Endothelial cell of umbilical vein (primary cell): Measurements from ENCODE around the gene PRMT7. TPM values are rescaled to one million over a fixed set of nuclear protein-coding genes. Genes with fewer than 3 reads are reported as not detected.

Experiments
- BruUV-seq: library from RNA; stranded (reverse); fragments of 400-500 nt; replicated peaks from 2 replicates; lab custom pipeline; 2021; lab: Mats Ljungman, UMichigan
- CTCF ChIA-PET: fragments of 300-600, 350-600 bp; sonication (Branson Sonifier 250); formaldehyde crosslinking; loops from one replicate; lab custom pipeline; 2021; ENCODE audit warnings: antibody characterized with exemption, inconsistent platforms; lab: Charles Lee
- POLR2A ChIA-PET: fragments of 300-600, 350-600 bp; sonication (Branson Sonifier 250); formaldehyde crosslinking; loops from one replicate; lab custom pipeline; 2021; ENCODE audit warnings: antibody characterized with exemption, inconsistent platforms; lab: Charles Lee
- DNase-seq: peaks from one replicate; pipeline ENCODE4 v3.0.0-alpha.2; 2011; ENCODE audit warnings: low read depth, low spot score
- FAIRE-seq: peaks from 2 replicates; lab custom pipeline; 2011; peaks lifted over from hg19 to GRCh38; lab: Jason Lieb, UNC
- H2AFZ ChIP-seq: 2 replicates; pipeline ENCODE4 v1.6.0; 2012; ENCODE audit warnings: low read depth, low read length, control low read depth, inconsistent platforms
- H3K27ac ChIP-seq: 2 replicates; pipeline ENCODE4 v1.5.1; 2011; ENCODE audit warnings: low read depth, mild to moderate bottlenecking, control low read depth, low read length, moderate library complexity; ENCODE audit not compliant: insufficient read depth
- H3K27me3 ChIP-seq, 2 experiments: 2 replicates each; pipeline versions ENCODE4 v1.6.0 to v1.6.1; 2011; ENCODE audit warnings: low read length in 2 of 2, mixed read lengths in 1 of 2; ENCODE audit not compliant: control insufficient read depth in 2 of 2, insufficient read depth in 2 of 2
- H3K36me3 ChIP-seq, 2 experiments: 2 replicates in 1 of 2; 3 replicates in 1 of 2; pipeline ENCODE4 v1.5.1; 2011; ENCODE audit warnings: low read length in 2 of 2, mild to moderate bottlenecking in 1 of 2, moderate library complexity in 1 of 2; ENCODE audit not compliant: control insufficient read depth in 2 of 2, insufficient read depth in 2 of 2; ENCODE audit errors: extremely low read depth in 1 of 2
- H3K4me1 ChIP-seq: 3 replicates; pipeline ENCODE4 v1.5.1; 2011; ENCODE audit warnings: mild to moderate bottlenecking, low read length; ENCODE audit not compliant: control insufficient read depth, insufficient read depth; ENCODE audit errors: extremely low read depth
- H3K4me2 ChIP-seq: 2 replicates; pipeline ENCODE4 v1.6.1; 2011; ENCODE audit warnings: low read length, control low read depth, mixed read lengths; ENCODE audit not compliant: insufficient read depth
- H3K4me3 ChIP-seq, 3 experiments: fragments of 200-600 bp in 1 of 3; sonication (generic), shearing (Covaris generic) in 1 of 3; replicated peaks in 1 of 3; 2 replicates each; pipeline ENCODE4 v1.5.1; 2011 to 2016; ENCODE audit warnings: control low read depth in 3 of 3, low read length in 3 of 3, mild to moderate bottlenecking in 2 of 3, inconsistent platforms in 1 of 3, low read depth in 1 of 3, moderate library complexity in 1 of 3; ENCODE audit not compliant: insufficient read depth in 1 of 3
- H3K79me2 ChIP-seq: 2 replicates; pipeline ENCODE4 v1.6.0; 2012; ENCODE audit warnings: low read length, inconsistent platforms; ENCODE audit not compliant: control insufficient read depth, insufficient read depth
- H3K9ac ChIP-seq: replicated peaks from 2 replicates; pipeline ENCODE3; 2011; ENCODE audit warnings: low read length, control low read depth; ENCODE audit not compliant: insufficient read depth; ENCODE audit errors: extremely low read depth
- H3K9me1 ChIP-seq: replicated peaks from 3 replicates; pipeline ENCODE4 v1.6.0; 2011; ENCODE audit warnings: mild to moderate bottlenecking, low read length; ENCODE audit not compliant: control insufficient read depth, insufficient read depth; ENCODE audit errors: extremely low read depth
- H3K9me3 ChIP-seq: replicated peaks from 2 replicates; pipeline ENCODE4 v1.5.1; 2012; ENCODE audit warnings: low read length, inconsistent platforms; ENCODE audit not compliant: control insufficient read depth, insufficient read depth
- H4K20me1 ChIP-seq: replicated peaks from 2 replicates; pipeline ENCODE3; 2011; ENCODE audit warnings: mild to moderate bottlenecking, low read length; ENCODE audit not compliant: control insufficient read depth, insufficient read depth; ENCODE audit errors: extremely low read depth
- EZH2 ChIP-seq: IDR thresholded peaks from 2 replicates; pipeline ENCODE4 v1.6.1; 2012; ENCODE audit warnings: borderline replicate concordance, low read depth, mild to moderate bottlenecking, moderate library complexity, low read length, inconsistent platforms; ENCODE audit not compliant: severe bottlenecking
- FOS ChIP-seq: IDR thresholded peaks from 2 replicates; pipeline ENCODE4 v1.6.1; 2011; ENCODE audit warnings: mild to moderate bottlenecking, low read length, moderate library complexity, borderline replicate concordance; ENCODE audit not compliant: insufficient read depth
- GATA2 ChIP-seq: IDR thresholded peaks from 2 replicates; pipeline ENCODE4 v1.7.0; 2011; ENCODE audit warnings: low read depth, mild to moderate bottlenecking, moderate library complexity, mixed read lengths, low read length; ENCODE audit not compliant: insufficient read length, insufficient read depth
- JUN ChIP-seq: IDR thresholded peaks from 2 replicates; pipeline ENCODE4 v1.6.1; 2011; ENCODE audit warnings: borderline replicate concordance, low read depth; ENCODE audit not compliant: insufficient read length, insufficient read depth
- MYC ChIP-seq: IDR thresholded peaks from one replicate; pipeline ENCODE4 v1.6.1; 2011; ENCODE audit warnings: mild to moderate bottlenecking, low read depth, low read length
- POLR2A ChIP-seq: IDR thresholded peaks from 2 replicates; pipeline ENCODE4 v1.6.1; 2012; ENCODE audit warnings: low read depth, mild to moderate bottlenecking, control low read depth, low read length
- POLR2AphosphoS5 ChIP-seq: IDR thresholded peaks from 2 replicates; pipeline ENCODE4 v1.6.1; 2012; ENCODE audit warnings: low read depth, mild to moderate bottlenecking, control low read depth, low read length, moderate library complexity; ENCODE audit not compliant: insufficient read depth
- dilution Hi-C: fragments of 300-500 bp; cut with MboI; formaldehyde crosslinking; loops from one replicate; pipeline ENCODE4 v1.15.0; 2019; ENCODE audit warnings: low sequenced_read_pairs; ENCODE audit not compliant: extremely low pct_ligation_motif_present
- intact Hi-C: fragments of 100-400 bp; cut with micrococcal nuclease; formaldehyde crosslinking; loops from one replicate; pipeline ENCODE4 v1.10.0; 2022
- polyA plus RNA-seq, 4 experiments: library from polyadenylated mRNA; depleted of rRNA in 3 of 4; stranded (reverse) in 3 of 4; unstranded in 1 of 4; fragments of >200 nt; gene quantifications; 2 replicates each; pipeline versions ENCODE4 v1.2.1 to v1.2.3, GENCODE V29; 2011 to 2012; ENCODE audit warnings: missing spikeins in 1 of 4
- total RNA-seq: library from RNA; stranded (reverse); gene quantifications from 2 replicates; pipeline ENCODE4 v1.2.3, GENCODE V29; 2021
- TF ChIP-seq, protein P1 (sequence below), 2 donors: IDR thresholded peaks; 1 replicate in 1 of 2; 2 replicates in 1 of 2; pipeline ENCODE4 v1.5.1; 2011; ENCODE audit warnings: low read length in 2 of 2, mild to moderate bottlenecking in 2 of 2, moderate library complexity in 2 of 2, control low read depth in 1 of 2, inconsistent platforms in 1 of 2, low read depth in 1 of 2; ENCODE audit not compliant: insufficient read depth in 1 of 2; ENCODE audit errors: extremely low read depth in 1 of 2
- TF ChIP-seq, protein P2 (sequence below): IDR thresholded peaks from 2 replicates; pipeline ENCODE4 v1.6.1; 2011; ENCODE audit not compliant: insufficient read depth, insufficient read length

PRMT7 gene
- total and polyA plus RNA-seq, 2 donors (not counting 3 experiments of a cell fraction or from before 2014, with no cell fraction given): 43.4 to 57.9 TPM

DNA sequence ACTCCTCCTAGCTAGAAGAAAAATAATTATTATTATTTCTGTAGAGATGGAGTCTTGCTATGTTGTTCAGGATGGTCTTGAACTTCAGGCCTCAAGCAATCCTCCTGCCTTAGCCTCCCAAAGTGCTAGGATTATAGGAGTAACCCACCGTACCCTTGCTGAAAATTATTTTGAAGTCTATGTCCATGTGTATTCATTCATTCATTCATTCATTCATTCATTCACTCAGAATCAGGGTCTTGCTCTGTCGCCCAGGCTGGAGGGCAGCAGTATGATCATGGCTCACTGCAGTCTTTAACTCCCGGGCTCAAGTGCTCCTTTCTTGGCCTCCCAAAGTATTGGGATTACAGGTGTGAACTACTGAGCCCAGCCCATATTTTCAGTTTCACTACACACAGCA lies 4.2 kb upstream of the PRMT7 start:
- Histone ChIP-seq H3K36me3 (peaks cover 16 to 28% of the 10 kb centered on the region in 2 experiments), H4K20me1 (no peaks in the 10 kb centered on the region), H3K27me3 (no peaks in the 10 kb centered on the region), H3K79me2 (peaks cover 62% of the 10 kb centered on the region), H3K27ac (no peak overlapping the region), H3K9ac (no peak overlapping the region), H3K9me3 (no peaks in the 10 kb centered on the region), H2AFZ (no peak overlapping the region), H3K4me2 (no peak overlapping the region), H3K9me1 (no peaks in the 10 kb centered on the region), H3K4me1 (peaks cover 17% of the 10 kb centered on the region), H3K4me3 (no peak overlapping the region)
- no TSS peak for BruUV-seq
- intact Hi-C loops (no loop called here), dilution Hi-C loops (no loop called here)
- ChIA-PET POLR2A (interaction anchor here (0.7 kb wide), 1 partner anchor 667 kb away, joined by 3 read pairs; no protein-coding TSS in a partner anchor), CTCF (interaction anchor here (1.1 to 2.2 kb wide), 2 partner anchors 17 to 42 kb away, joined by 3 to 6 read pairs; partner anchors contain the start of gene SLC7A6)
- TF ChIP-seq, protein P1, sequence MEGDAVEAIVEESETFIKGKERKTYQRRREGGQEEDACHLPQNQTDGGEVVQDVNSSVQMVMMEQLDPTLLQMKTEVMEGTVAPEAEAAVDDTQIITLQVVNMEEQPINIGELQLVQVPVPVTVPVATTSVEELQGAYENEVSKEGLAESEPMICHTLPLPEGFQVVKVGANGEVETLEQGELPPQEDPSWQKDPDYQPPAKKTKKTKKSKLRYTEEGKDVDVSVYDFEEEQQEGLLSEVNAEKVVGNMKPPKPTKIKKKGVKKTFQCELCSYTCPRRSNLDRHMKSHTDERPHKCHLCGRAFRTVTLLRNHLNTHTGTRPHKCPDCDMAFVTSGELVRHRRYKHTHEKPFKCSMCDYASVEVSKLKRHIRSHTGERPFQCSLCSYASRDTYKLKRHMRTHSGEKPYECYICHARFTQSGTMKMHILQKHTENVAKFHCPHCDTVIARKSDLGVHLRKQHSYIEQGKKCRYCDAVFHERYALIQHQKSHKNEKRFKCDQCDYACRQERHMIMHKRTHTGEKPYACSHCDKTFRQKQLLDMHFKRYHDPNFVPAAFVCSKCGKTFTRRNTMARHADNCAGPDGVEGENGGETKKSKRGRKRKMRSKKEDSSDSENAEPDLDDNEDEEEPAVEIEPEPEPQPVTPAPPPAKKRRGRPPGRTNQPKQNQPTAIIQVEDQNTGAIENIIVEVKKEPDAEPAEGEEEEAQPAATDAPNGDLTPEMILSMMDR (IDR thresholded peaks at IDR 0.05; ENCODE audit: extremely low read depth in 1 of 2, insufficient read depth in 1 of 2, low read depth in 1 of 2, low read length in 2 of 2): no peak
- TF ChIP-seq, protein P2, sequence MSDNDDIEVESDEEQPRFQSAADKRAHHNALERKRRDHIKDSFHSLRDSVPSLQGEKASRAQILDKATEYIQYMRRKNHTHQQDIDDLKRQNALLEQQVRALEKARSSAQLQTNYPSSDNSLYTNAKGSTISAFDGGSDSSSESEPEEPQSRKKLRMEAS: no peak
- TF ChIP-seq POLR2A (no peak), FOS (no peak), JUN (no peak), GATA2 (no peak), MYC (no peak), EZH2 (no peak), POLR2AphosphoS5 (no peak)
- FAIRE-seq: no peak
- DNase-seq: no peak
